GM23338 (cell line): ENCODE results near the gene MYBPC2. TPM values are rescaled to one million over a fixed set of nuclear protein-coding genes. Genes with fewer than 3 reads are reported as not detected.

Experiments used
- ATAC-seq: fragments of 200-7000 bp; cut with Tn5 transposase; 3 replicates; pipeline ENCODE4 v1.9.1; 2020
- DNase-seq: peaks from one replicate; pipeline ENCODE4 v3.0.0-alpha.2; 2015; ENCODE audit warnings: low spot score
- H2AFZ ChIP-seq: fragments of 200-600 bp; sonication (generic); 2 replicates; pipeline ENCODE4 v1.8.0; 2016; ENCODE audit warnings: antibody characterized with exemption, mild to moderate bottlenecking, moderate library complexity
- H3F3A ChIP-seq: fragments of 200-600 bp; sonication (generic); replicated peaks from 2 replicates; pipeline ENCODE4 v1.8.0; 2017; ENCODE audit warnings: antibody characterized with exemption, mixed run types, low read depth
- H3K27ac ChIP-seq: fragments of 200-600 bp; sonication (generic); 2 replicates; pipeline ENCODE4 v1.6.1; 2016; ENCODE audit warnings: low read depth
- H3K27me3 ChIP-seq: fragments of 200-600 bp; sonication (generic); 2 replicates; pipeline ENCODE4 v1.8.0; 2016; ENCODE audit warnings: mild to moderate bottlenecking, mixed run types, moderate library complexity; ENCODE audit not compliant: insufficient read depth
- H3K36me3 ChIP-seq: fragments of 200-600 bp; sonication (generic); 2 replicates; pipeline ENCODE4 v1.8.0; 2016; ENCODE audit warnings: mild to moderate bottlenecking; ENCODE audit not compliant: insufficient read depth
- H3K4me1 ChIP-seq: fragments of 200-600 bp; sonication (generic); 2 replicates; pipeline ENCODE4 v1.8.0; 2016; ENCODE audit warnings: mild to moderate bottlenecking, moderate library complexity; ENCODE audit not compliant: insufficient read depth
- H3K4me2 ChIP-seq: fragments of 200-600 bp; sonication (generic); 2 replicates; pipeline ENCODE4 v1.7.1; 2017; ENCODE audit warnings: mixed run types
- H3K4me3 ChIP-seq: fragments of 200-600 bp; sonication (generic); 2 replicates; pipeline ENCODE4 v1.6.1; 2016; ENCODE audit warnings: mixed run types
- H3K79me2 ChIP-seq: fragments of 200-600 bp; sonication (generic); replicated peaks from 2 replicates; pipeline ENCODE4 v1.8.0; 2017; ENCODE audit warnings: mild to moderate bottlenecking; ENCODE audit not compliant: insufficient read depth
- H3K9me2 ChIP-seq: fragments of 200-600 bp; sonication (generic); 2 replicates; pipeline ENCODE4 v1.8.0; 2017; ENCODE audit not compliant: insufficient read depth
- H4K20me1 ChIP-seq: fragments of 200-600 bp; sonication (generic); replicated peaks from 2 replicates; pipeline ENCODE4 v1.8.0; 2017; ENCODE audit warnings: mild to moderate bottlenecking; ENCODE audit not compliant: insufficient read depth
- H3K27ac Mint-ChIP-seq: 2 replicates; pipeline ENCODE4 v1.8.0; 2020; ENCODE audit warnings: inconsistent platforms, mild to moderate bottlenecking, moderate library complexity, mixed read lengths
- H3K27me3 Mint-ChIP-seq: 3 replicates; pipeline ENCODE4 v1.8.0; 2022; ENCODE audit warnings: low read depth, mild to moderate bottlenecking, moderate library complexity, mixed read lengths, inconsistent platforms; ENCODE audit not compliant: insufficient read depth, poor library complexity
- H3K36me3 Mint-ChIP-seq: 3 replicates; pipeline ENCODE4 v1.8.0; 2021; ENCODE audit warnings: low read depth, mild to moderate bottlenecking, inconsistent platforms, moderate library complexity, mixed read lengths
- H3K4me1 Mint-ChIP-seq: 3 replicates; pipeline ENCODE4 v1.8.0; 2020; ENCODE audit warnings: mild to moderate bottlenecking, inconsistent platforms, mixed read lengths
- H3K4me3 Mint-ChIP-seq: 3 replicates; pipeline ENCODE4 v1.8.0; 2021; ENCODE audit warnings: moderate library complexity, mild to moderate bottlenecking, inconsistent platforms, mixed read lengths
- H3K9me3 Mint-ChIP-seq: 3 replicates; pipeline ENCODE4 v1.8.0; 2020; ENCODE audit warnings: moderate library complexity, mild to moderate bottlenecking, inconsistent platforms, mixed read lengths
- CTCF ChIP-seq, 2 experiments: fragments of 200-600 bp in 1 of 2; sonication (generic) in 1 of 2; conservative IDR thresholded peaks; 2 replicates each; pipeline versions ENCODE4 v1.5.1 to v1.6.1; 2016 to 2017; ENCODE audit warnings: antibody characterized with exemption in 2 of 2, low read depth in 2 of 2, mild to moderate bottlenecking in 2 of 2, moderate library complexity in 1 of 2
- EZH2 ChIP-seq: fragments of 200-600 bp; sonication (generic); IDR thresholded peaks from one replicate; pipeline ENCODE4 v1.8.0; 2017; ENCODE audit warnings: antibody characterized with exemption, mild to moderate bottlenecking, low read depth; ENCODE audit not compliant: unreplicated experiment
- JUNB ChIP-seq: IDR thresholded peaks from one replicate; pipeline ENCODE4 v1.6.1; 2016; ENCODE audit warnings: antibody characterized with exemption; ENCODE audit not compliant: unreplicated experiment
- REST ChIP-seq: IDR thresholded peaks from one replicate; pipeline ENCODE4 v1.6.1; 2018; ENCODE audit warnings: antibody characterized with exemption; ENCODE audit not compliant: unreplicated experiment
- ZNF114 ChIP-seq: fragments of 250-450 bp; sonication (Bioruptor Pico); IDR thresholded peaks from 2 replicates; pipeline ENCODE4 v1.5.0; 2020; ENCODE audit warnings: mild to moderate bottlenecking, moderate library complexity
- polyA plus RNA-seq: library from polyadenylated mRNA; unstranded; fragments of >200 nt; fragmentation: Nextera tagmentation; extraction: Ambion mirVana; gene quantifications from 2 replicates; pipeline ENCODE4 v1.2.1, GENCODE V29; 2016
- total RNA-seq: library from RNA; depleted of rRNA; stranded (reverse); fragments of >200 nt; shearing (Covaris generic); gene quantifications from 2 replicates; pipeline ENCODE4 v1.2.3, GENCODE V29; 2014
- TF ChIP-seq, protein P1 (sequence below): fragments of 250-450 bp; sonication (Bioruptor Pico); IDR thresholded peaks from 2 replicates; pipeline ENCODE4 v1.5.0; 2020; ENCODE audit warnings: mild to moderate bottlenecking, moderate library complexity

The MYBPC2 gene
- total and polyA plus RNA-seq, 2 experiments from 2014 or later: 4.2 to 5.9 TPM

- Histone ChIP-seq H2AFZ (no peak overlapping the region), H3K4me1 (no peaks in the 10 kb centered on the region), H3K4me2 (no peak overlapping the region), H3K4me3 (no peak overlapping the region), H3K9me2 (no peaks in the 10 kb centered on the region), H4K20me1 (no peaks in the 10 kb centered on the region), H3K36me3 (no peaks in the 10 kb centered on the region), H3K27ac (no peak overlapping the region), H3F3A (no peaks in the 10 kb centered on the region), H3K27me3 (no peaks in the 10 kb centered on the region), H3K79me2 (no peaks in the 10 kb centered on the region)
- no peak for ATAC-seq
- TF ChIP-seq ZNF114 (CRISPR knock-in tag): no peak
- TF ChIP-seq JUNB: no peak
- TF ChIP-seq CTCF (conservative IDR thresholded peaks at IDR 0.05; ENCODE audit: low read depth in 2 of 2): no peak
- TF ChIP-seq, protein P1, sequence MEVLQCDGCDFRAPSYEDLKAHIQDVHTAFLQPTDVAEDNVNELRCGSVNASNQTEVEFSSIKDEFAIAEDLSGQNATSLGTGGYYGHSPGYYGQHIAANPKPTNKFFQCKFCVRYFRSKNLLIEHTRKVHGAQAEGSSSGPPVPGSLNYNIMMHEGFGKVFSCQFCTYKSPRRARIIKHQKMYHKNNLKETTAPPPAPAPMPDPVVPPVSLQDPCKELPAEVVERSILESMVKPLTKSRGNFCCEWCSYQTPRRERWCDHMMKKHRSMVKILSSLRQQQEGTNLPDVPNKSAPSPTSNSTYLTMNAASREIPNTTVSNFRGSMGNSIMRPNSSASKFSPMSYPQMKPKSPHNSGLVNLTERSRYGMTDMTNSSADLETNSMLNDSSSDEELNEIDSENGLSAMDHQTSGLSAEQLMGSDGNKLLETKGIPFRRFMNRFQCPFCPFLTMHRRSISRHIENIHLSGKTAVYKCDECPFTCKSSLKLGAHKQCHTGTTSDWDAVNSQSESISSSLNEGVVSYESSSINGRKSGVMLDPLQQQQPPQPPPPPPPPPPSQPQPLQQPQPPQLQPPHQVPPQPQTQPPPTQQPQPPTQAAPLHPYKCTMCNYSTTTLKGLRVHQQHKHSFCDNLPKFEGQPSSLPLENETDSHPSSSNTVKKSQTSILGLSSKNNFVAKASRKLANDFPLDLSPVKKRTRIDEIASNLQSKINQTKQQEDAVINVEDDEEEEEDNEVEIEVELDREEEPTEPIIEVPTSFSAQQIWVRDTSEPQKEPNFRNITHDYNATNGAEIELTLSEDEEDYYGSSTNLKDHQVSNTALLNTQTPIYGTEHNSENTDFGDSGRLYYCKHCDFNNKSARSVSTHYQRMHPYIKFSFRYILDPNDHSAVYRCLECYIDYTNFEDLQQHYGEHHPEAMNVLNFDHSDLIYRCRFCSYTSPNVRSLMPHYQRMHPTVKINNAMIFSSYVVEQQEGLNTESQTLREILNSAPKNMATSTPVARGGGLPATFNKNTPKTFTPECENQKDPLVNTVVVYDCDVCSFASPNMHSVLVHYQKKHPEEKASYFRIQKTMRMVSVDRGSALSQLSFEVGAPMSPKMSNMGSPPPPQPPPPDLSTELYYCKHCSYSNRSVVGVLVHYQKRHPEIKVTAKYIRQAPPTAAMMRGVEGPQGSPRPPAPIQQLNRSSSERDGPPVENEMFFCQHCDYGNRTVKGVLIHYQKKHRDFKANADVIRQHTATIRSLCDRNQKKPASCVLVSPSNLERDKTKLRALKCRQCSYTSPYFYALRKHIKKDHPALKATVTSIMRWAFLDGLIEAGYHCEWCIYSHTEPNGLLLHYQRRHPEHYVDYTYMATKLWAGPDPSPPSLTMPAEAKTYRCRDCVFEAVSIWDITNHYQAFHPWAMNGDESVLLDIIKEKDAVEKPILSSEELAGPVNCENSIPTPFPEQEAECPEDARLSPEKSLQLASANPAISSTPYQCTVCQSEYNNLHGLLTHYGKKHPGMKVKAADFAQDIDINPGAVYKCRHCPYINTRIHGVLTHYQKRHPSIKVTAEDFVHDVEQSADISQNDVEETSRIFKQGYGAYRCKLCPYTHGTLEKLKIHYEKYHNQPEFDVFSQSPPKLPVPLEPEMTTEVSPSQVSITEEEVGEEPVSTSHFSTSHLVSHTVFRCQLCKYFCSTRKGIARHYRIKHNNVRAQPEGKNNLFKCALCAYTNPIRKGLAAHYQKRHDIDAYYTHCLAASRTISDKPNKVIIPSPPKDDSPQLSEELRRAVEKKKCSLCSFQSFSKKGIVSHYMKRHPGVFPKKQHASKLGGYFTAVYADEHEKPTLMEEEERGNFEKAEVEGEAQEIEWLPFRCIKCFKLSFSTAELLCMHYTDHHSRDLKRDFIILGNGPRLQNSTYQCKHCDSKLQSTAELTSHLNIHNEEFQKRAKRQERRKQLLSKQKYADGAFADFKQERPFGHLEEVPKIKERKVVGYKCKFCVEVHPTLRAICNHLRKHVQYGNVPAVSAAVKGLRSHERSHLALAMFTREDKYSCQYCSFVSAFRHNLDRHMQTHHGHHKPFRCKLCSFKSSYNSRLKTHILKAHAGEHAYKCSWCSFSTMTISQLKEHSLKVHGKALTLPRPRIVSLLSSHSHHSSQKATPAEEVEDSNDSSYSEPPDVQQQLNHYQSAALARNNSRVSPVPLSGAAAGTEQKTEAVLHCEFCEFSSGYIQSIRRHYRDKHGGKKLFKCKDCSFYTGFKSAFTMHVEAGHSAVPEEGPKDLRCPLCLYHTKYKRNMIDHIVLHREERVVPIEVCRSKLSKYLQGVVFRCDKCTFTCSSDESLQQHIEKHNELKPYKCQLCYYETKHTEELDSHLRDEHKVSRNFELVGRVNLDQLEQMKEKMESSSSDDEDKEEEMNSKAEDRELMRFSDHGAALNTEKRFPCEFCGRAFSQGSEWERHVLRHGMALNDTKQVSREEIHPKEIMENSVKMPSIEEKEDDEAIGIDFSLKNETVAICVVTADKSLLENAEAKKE: no peak
- no peak for TF ChIP-seq REST
- TF ChIP-seq EZH2: no peak
- Mint-ChIP-seq H3K9me3 (peaks cover 92% of the 10 kb centered on the region), H3K27me3 (peaks cover 4% of the 10 kb centered on the region), H3K36me3 (peaks cover 49% of the 10 kb centered on the region), H3K4me3 (no peak overlapping the region), H3K27ac (no peak overlapping the region), H3K4me1 (no peaks in the 10 kb centered on the region)
- DNase-seq: no peak
These were observed 11.4 kb downstream of the MYBPC2 start for GRCh38 chr19:50444059-50444458.
